Retinal pigment epithelial cell (primary cell): ENCODE results near the gene NENF.
"Not testable (repeated sequence)": the region's sequence is repeated elsewhere in the genome, so short reads cannot be mapped to it uniquely, and the experiment has no call there.

Source experiments
- DNase-seq: peaks from one replicate; pipeline ENCODE4 v3.0.0-alpha.2; 2010; ENCODE audit warnings: low read depth
- H3K4me3 ChIP-seq: 2 replicates; pipeline ENCODE4 v1.5.1; 2011; ENCODE audit warnings: mild to moderate bottlenecking, low read length, control low read depth, moderate library complexity
- TF ChIP-seq, protein P1 (sequence below): conservative IDR thresholded peaks from 2 replicates; pipeline ENCODE4 v1.5.1; 2011; ENCODE audit warnings: low read depth, low read length, control low read depth, inconsistent platforms

Gene NENF

DNA sequence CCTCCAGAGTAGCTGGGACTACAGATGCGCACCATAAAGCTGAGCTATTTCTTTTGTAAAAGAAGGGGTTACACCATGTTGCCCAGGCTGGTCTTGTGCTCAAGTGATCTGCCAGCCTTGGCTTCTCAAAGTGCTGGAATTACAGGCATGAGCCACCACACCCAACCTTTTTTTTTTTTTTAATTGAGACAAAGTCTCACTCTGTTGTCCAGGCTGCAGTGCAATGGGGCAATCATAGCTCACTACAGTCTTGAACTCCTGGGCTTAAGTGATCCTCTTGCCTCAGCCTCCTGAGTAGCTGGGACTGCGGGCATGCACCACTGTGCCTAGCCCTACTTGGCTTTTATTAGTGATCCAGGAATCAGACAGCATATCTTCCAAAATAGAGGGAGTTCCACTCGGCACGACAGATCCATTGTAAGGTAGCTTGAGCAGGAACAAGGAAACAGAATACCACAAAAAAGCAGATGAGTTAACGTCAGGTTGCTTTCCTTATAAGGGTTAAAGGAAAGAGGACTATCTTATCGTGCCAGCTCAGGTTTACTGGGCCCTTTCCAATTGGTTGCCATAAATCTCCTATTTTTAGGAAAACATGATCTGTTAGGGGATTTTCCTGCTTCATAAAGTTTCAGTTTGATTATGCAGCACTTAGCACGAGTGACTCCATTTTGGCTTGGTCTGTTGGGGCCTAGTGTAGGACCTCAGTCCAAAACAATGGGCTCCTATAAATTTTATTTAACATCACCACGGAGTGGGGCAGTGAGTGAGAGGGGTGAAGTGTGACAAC lies 45.2 kb downstream of the NENF start:
- TF ChIP-seq, protein P1, sequence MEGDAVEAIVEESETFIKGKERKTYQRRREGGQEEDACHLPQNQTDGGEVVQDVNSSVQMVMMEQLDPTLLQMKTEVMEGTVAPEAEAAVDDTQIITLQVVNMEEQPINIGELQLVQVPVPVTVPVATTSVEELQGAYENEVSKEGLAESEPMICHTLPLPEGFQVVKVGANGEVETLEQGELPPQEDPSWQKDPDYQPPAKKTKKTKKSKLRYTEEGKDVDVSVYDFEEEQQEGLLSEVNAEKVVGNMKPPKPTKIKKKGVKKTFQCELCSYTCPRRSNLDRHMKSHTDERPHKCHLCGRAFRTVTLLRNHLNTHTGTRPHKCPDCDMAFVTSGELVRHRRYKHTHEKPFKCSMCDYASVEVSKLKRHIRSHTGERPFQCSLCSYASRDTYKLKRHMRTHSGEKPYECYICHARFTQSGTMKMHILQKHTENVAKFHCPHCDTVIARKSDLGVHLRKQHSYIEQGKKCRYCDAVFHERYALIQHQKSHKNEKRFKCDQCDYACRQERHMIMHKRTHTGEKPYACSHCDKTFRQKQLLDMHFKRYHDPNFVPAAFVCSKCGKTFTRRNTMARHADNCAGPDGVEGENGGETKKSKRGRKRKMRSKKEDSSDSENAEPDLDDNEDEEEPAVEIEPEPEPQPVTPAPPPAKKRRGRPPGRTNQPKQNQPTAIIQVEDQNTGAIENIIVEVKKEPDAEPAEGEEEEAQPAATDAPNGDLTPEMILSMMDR: no peak
- DNase-seq: no peak
- no peak overlapping the region for H3K4me3 ChIP-seq

DNA sequence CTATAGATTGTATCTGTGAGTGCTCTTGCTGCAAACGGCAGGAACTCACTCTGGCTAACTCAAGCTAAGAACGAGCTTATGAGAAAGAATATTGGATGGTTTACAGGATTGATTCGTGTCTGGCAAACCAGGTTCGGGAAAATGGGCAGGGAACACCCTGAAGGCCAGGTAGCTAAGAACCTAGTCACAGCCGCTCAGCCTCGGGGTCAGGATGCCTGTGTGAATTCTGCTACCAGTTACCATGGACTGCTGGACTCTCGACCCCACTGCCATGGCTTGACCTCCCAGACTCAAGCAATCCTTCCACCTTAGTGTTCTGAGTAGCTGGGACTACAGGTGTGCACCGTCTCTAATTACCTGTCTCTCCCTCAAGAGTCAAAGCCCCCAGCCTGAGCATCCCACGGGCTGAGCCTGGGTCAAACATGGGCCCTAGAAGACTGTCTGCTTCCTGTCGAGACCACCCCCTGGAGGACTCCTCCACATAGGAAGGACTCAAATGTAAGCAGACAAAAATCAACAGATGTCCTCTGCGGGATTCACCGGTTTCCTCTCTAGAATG lies 45.8 kb downstream of the NENF start:
- TF ChIP-seq, protein P1: no peak
- no peak overlapping the region for H3K4me3 ChIP-seq
- no peak for DNase-seq

DNA sequence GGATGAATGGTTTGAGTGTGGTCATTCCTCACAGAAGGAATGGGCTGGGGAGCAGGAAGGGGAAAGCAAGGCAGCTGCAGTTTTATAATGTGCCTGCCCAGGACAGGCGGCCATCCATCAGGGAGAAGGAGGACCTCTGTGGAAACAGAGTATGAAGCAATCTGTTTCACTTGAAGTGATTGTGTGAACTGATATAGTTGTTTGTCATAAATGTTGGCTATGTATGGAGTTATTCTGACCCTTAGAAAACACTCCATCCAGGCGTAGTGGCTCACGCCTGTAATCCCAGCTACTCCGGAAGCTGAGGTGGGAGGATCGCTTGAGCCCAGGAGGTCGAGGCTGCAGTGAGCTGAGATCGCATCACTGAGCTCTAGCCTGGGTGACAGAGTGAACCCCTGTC lies 46.5 kb downstream of the NENF start:
- no peak for DNase-seq
- TF ChIP-seq, protein P1: no peak

DNA sequence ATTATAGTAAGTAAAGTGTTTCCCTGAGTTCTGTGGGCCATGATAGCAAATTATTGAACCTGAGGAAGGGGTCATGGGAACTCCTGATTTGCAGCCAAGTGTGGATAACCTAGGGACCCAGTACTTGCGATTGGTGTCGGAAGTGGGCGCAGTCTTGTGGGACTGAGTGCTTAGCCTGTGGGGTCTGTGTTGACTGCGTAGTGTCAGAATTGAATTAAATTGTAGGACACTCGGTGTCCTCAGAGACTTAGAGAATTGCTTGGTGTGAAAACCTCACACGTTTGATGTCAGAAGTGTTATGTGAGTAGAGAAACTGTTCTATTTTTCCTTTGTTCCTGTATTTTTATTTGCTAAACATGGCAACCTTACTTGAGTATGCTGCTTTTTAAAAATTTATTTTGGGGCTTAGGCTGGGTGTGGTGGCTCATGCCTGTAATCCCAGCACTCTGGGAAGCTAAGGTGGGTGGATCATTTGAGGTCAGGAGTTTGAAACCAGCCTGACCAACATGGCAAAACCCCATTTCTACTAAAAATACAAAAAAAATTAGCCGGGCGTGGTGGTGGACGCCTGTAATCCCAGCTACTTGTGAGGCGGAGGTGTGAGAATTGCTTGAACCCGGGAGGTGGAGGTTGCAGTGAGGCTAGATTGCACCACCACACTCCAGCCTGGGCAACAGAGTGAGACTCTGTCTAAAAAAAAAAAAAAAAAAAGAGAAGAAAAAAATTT lies 48.2 kb downstream of the NENF start:
- not testable (repeated sequence) for H3K4me3 ChIP-seq, DNase-seq

More for the DNA sequence above, 46.5 kb downstream of the NENF start:
- H3K4me3 ChIP-seq: no peak overlapping the region

DNA sequence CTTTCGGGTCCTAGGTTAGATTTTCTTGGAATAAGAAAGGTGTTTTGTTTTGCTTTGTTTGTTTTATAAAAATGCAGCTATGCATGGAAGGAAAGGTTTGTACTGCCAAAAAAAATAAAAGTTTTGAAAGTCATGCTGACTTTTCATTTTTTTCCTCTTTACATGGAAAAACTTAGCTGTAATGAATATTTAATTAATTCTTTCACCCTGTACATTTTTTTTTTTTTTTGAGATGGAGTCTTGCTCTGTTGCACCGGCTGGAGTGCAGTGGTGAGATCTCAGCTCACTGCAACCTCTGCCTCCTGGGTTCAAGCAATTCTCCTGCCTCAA lies 48.7 kb downstream of the NENF start:
- no peak overlapping the region for H3K4me3 ChIP-seq
- TF ChIP-seq, protein P1: no peak
- no peak for DNase-seq

DNA sequence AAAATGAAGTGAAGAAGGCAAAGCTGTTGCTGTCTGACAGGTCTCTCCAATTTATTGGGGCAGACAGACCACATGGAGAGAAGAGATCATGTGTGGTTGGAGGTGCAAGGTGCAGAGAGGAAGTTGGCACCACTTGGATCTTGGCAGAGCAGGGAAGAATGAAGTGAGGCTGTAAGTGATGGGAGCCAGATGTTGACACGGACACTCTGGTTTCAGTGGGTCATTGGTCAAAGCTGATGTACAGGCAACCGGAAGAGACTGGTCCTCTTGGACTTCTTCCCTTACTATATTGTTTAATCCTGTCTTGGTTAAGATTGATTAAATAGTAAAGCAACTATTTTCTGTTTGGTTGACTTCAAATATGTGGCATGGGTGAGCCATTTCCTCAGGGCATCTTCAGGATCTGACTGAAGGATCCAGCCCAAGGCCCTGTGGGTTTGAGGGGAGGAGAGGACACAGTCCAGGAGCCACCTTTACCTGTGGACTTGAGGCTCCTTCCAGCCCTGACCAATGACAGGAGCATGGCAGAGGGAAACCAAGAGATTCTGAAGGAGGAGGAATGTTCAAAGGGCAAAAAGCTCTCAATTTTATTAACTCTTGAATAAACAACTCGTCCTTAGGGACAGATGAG lies 49.4 kb downstream of the NENF start:
- no peak for DNase-seq
- TF ChIP-seq, protein P1: no peak

DNA sequence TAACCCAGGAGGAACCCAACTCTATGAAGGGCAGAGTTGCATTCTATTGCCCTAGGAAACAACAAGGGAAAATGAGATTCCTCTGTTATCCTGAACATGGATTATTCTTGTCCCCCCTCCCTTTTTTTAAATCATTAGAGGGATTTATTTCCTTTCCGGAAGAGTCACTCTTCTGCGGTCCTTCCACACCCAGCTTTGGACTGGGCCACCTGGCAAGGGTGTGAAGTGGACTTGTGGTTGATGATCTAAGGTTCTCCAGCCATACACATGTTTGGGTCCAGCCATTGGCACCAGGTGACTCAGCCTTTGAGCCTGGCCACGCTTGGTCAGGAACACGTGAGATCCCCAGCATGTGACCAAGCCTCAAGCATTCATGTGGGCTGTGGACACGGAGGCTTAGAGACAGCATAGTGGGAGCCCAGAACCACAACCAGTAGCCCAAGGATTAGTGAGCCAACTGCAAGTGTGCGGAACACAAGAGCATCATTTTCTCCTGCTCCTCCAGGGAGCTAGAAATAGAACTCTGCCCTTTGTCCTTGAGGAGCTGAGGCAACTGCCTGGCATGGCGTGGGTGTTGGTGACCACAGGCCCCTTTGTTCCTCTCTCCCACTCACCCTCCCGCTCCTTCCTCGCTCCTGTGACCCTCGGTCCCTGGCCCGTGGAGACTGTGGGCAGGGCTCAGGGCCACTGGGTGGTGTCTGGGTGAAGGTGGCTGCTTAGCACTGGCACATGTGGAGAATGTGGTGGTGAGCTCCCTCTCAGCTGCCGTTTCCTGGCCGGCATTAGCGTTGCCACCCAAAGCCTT lies 50.1 kb downstream of the NENF start:
- no peak overlapping the region for H3K4me3 ChIP-seq
- TF ChIP-seq, protein P1: no peak
- DNase-seq: no peak

More for the DNA sequence above, 49.4 kb downstream of the NENF start:
- H3K4me3 ChIP-seq: no peak overlapping the region
